ENCODE data around the gene RNF227. TPM values are rescaled to one million over a fixed set of nuclear protein-coding genes. Genes with fewer than 3 reads are reported as not detected.

RNF227 gene
- total and polyA plus RNA-seq, 7 donors = 0.62 to 2.6 (median 1.5) TPM

DNA sequence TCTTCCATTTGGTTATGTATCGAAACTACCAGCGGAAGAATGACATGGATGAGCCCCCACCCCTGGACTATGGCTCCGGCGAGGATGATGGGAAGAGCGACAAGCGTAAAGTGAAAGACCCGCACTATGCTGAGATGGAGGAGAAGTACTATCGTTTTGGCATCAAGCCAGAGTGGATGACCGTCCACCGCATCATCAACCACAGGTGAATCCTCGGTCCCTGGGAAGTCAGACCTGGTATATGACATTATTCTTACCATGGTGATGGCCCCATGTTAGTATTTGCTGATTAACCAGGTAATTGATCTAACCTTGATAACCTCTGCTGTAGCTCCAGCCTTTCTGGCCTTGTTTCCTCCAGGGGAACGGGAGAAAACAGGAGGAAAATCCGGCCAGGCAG is 19.0 kb downstream of the RNF227 start:
- peaks cover 0 to 46% of the 10 kb centered on the region in 2 donors for H3K36me3 ChIP-seq (ENCODE audit: insufficient read depth in 1 of 2, low read depth in 1 of 2)
- H3K27me3 ChIP-seq (ENCODE audit: insufficient read depth in 3 of 3, low read length in 2 of 3) = no peaks in the 10 kb centered on the region
- no peak overlapping the region for H3K4me3 ChIP-seq
- H3K9me3 ChIP-seq = no peaks in the 10 kb centered on the region
- H3K4me1 ChIP-seq = peaks cover 2% of the 10 kb centered on the region
- DNase-seq (no peak), ATAC-seq (no peak)
- intact Hi-C loops (cut with DNase I) = loop anchor here (1.0 to 5.0 kb wide), 3 partner anchors 35 to 75 kb away; no protein-coding TSS in a partner anchor
- no peak overlapping the region for H3K27ac ChIP-seq
- TF ChIP-seq, protein P1, sequence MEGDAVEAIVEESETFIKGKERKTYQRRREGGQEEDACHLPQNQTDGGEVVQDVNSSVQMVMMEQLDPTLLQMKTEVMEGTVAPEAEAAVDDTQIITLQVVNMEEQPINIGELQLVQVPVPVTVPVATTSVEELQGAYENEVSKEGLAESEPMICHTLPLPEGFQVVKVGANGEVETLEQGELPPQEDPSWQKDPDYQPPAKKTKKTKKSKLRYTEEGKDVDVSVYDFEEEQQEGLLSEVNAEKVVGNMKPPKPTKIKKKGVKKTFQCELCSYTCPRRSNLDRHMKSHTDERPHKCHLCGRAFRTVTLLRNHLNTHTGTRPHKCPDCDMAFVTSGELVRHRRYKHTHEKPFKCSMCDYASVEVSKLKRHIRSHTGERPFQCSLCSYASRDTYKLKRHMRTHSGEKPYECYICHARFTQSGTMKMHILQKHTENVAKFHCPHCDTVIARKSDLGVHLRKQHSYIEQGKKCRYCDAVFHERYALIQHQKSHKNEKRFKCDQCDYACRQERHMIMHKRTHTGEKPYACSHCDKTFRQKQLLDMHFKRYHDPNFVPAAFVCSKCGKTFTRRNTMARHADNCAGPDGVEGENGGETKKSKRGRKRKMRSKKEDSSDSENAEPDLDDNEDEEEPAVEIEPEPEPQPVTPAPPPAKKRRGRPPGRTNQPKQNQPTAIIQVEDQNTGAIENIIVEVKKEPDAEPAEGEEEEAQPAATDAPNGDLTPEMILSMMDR (IDR thresholded peaks at IDR 0.05) = no peak
- WGBS, 3 donors = 86 to 88% (median 87%) methylated on average over 13 of the region's 13 CpGs

DNA sequence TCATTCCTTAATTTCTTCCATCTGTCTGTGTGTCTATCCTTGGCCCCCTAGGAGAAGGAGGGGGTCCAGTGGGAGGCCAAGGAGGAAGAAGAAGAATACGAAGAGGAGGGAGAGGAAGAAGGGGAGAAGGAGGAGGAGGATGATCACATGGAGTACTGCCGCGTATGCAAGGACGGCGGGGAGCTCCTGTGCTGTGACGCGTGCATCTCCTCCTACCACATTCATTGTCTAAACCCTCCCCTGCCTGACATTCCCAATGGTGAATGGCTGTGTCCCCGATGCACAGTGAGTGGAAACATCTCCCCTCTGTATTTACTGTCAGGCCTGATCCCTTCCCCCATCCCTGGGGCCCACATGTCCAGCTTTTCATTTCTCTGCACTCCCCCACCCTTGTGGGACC is 21.2 kb downstream of the RNF227 start:
- Histone ChIP-seq H3K27me3 (ENCODE audit: insufficient read depth in 3 of 3, low read length in 2 of 3) (no peaks in the 10 kb centered on the region), H3K4me3 (no peak overlapping the region), H3K36me3 (ENCODE audit: insufficient read depth in 1 of 2, low read depth in 1 of 2) (peaks cover 0 to 42% of the 10 kb centered on the region in 2 donors), H3K4me1 (peaks cover 6% of the 10 kb centered on the region), H3K27ac (no peak overlapping the region), H3K9me3 (no peaks in the 10 kb centered on the region)
- ATAC-seq (no peak), DNase-seq (no peak)
- TF ChIP-seq, protein P1 (IDR thresholded peaks at IDR 0.05) = no peak
- intact Hi-C loops (cut with DNase I) = loop anchor here (5.0 kb wide), 2 partner anchors 33 to 73 kb away; no protein-coding TSS in a partner anchor
- 91 to 93% (median 92%) methylated on average over 8 of the region's 8 CpGs for WGBS, 3 donors

DNA sequence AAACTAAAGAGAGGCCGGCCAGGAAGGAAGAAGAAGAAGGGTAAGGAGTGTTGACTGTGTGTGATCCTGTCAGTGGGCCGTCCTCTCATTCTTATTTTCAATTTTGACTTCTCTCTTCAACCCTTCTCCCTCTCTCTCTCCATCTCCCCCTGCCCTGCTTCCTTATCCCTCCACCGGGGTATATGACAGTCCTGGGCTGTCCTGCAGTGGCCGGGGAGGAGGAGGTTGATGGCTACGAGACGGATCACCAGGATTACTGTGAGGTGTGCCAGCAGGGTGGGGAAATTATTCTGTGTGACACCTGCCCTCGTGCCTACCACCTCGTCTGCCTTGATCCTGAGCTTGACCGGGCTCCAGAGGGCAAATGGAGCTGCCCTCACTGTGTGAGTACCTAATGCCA is 21.9 kb downstream of the RNF227 start:
- Histone ChIP-seq H3K36me3 (ENCODE audit: insufficient read depth in 1 of 2, low read depth in 1 of 2) (peaks cover 0 to 36% of the 10 kb centered on the region in 2 donors), H3K4me1 (peaks cover 13% of the 10 kb centered on the region), H3K4me3 (no peak overlapping the region), H3K27me3 (ENCODE audit: insufficient read depth in 3 of 3, low read length in 2 of 3) (no peaks in the 10 kb centered on the region), H3K27ac (no peak overlapping the region), H3K9me3 (no peaks in the 10 kb centered on the region)
- 93 to 95% (median 94%) methylated on average over 9 of the region's 9 CpGs for WGBS, 3 donors
- DNase-seq = no peak
- ATAC-seq = no peak
- TF ChIP-seq, protein P1 (IDR thresholded peaks at IDR 0.05) = no peak
- intact Hi-C loops (cut with DNase I) = no loop called here

DNA sequence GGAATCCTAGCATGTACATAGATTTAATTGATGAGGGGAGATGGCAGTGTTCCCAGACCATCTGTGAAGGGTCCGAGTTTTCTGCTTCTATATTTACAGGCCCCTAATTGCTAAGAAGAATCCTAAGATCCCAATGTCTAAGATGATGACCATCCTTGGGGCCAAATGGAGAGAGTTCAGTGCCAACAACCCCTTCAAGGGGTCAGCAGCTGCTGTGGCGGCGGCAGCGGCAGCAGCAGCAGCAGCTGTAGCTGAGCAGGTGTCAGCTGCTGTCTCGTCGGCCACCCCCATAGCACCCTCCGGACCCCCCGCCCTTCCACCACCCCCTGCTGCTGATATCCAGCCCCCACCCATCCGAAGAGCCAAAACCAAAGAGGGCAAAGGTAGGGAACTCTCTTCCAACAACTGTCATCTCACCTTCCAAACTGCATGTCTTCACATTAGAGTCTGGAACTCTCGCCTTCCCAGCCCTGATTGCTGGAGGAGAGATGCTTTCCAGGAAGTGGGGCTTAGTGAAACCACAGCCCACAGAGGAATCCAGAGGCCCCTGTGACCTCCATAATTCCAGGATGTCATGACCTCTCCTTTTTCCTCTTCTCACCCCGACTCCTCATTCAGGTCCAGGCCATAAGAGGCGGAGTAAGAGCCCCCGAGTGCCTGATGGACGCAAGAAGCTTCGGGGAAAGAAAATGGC is 22.8 kb downstream of the RNF227 start:
- DNase-seq (no peak), ATAC-seq (no peak)
- H3K4me1 ChIP-seq = peaks cover 21% of the 10 kb centered on the region
- H3K9me3 ChIP-seq = no peaks in the 10 kb centered on the region
- 62 to 67% (median 64%) methylated on average over 15 of the region's 15 CpGs for WGBS, 3 donors
- TF ChIP-seq, protein P1 (IDR thresholded peaks at IDR 0.05) = no peak
- intact Hi-C loops (cut with DNase I) = no loop called here
- no peaks in the 10 kb centered on the region for H3K27me3 ChIP-seq (ENCODE audit: insufficient read depth in 3 of 3, low read length in 2 of 3)
- no peak overlapping the region for H3K4me3 ChIP-seq
- H3K27ac ChIP-seq = no peak overlapping the region
- H3K36me3 ChIP-seq (ENCODE audit: insufficient read depth in 1 of 2, low read depth in 1 of 2) = peaks cover 0 to 28% of the 10 kb centered on the region in 2 donors

Measured in psoas muscle (tissue), 8 donors.